Neural progenitor cell (in vitro differentiated cells): ENCODE data around the gene SPR.

ENCODE experiments used
- CTCF ChIP-seq: fragments of 200-600 bp; sonication (generic); IDR thresholded peaks from 2 replicates; pipeline ENCODE4 v1.5.1; 2017; ENCODE audit warnings: antibody characterized with exemption, mild to moderate bottlenecking
- EZH2 ChIP-seq: fragments of 200-600 bp; sonication (generic); IDR thresholded peaks from 2 replicates; pipeline ENCODE4 v1.6.1; 2017; ENCODE audit warnings: antibody characterized with exemption, mild to moderate bottlenecking, moderate library complexity

GRCh38 chr2:72934683-72935610 lies 47.7 kb downstream of the SPR start:
- peak; percentile 62 for TF ChIP-seq CTCF
- TF ChIP-seq EZH2 = no peak
